ENCODE data around the gene JMJD1C. TPM values are rescaled to one million over a fixed set of nuclear protein-coding genes. Genes with fewer than 3 reads are reported as not detected.
"Not testable (repeated sequence)": the region's sequence is repeated elsewhere in the genome, so short reads cannot be mapped to it uniquely, and the experiment has no call there.

JMJD1C gene
- total RNA-seq, 1 experiment from 2014 or later: 180 TPM

- no peak for TF ChIP-seq AFF4 (CRISPR knock-in tag; IDR thresholded peaks at IDR 0.05; ENCODE audit: borderline replicate concordance)
- TF ChIP-seq MLX (CRISPR knock-in tag; IDR thresholded peaks at IDR 0.05): no peak
- TF ChIP-seq OVOL2 (CRISPR knock-in tag; IDR thresholded peaks at IDR 0.05; ENCODE audit: borderline replicate concordance): no peak
- TF ChIP-seq RORB (CRISPR knock-in tag; IDR thresholded peaks at IDR 0.05): no peak
- TF ChIP-seq GTF2I (CRISPR knock-in tag; conservative IDR thresholded peaks at IDR 0.05): no peak
- no peak for TF ChIP-seq ZNF138 (CRISPR knock-in tag; conservative IDR thresholded peaks at IDR 0.05)
Observed at GRCh38 chr10:63494951-63495350, 29.2 kb upstream of the JMJD1C start (continued).

GRCh38 chr10:63493004-63493403 is 27.2 kb upstream of the JMJD1C start:
- peaks cover 17% of the 10 kb centered on the region for H3K4me1 Mint-ChIP-seq
- CTCF ChIA-PET: no interaction called here
- POLR2A ChIA-PET: no interaction called here
- no peaks in the 10 kb centered on the region for H3K27me3 Mint-ChIP-seq (ENCODE audit: low read depth)
- peaks cover 8% of the 10 kb centered on the region for H3K9me3 Mint-ChIP-seq
- TF ChIP-seq ZNF263 (CRISPR knock-in tag; IDR thresholded peaks at IDR 0.05; ENCODE audit: low read depth) (no peak), FOXJ3 (CRISPR knock-in tag; IDR thresholded peaks at IDR 0.05; ENCODE audit: borderline replicate concordance) (no peak), ZNF121 (CRISPR knock-in tag; IDR thresholded peaks at IDR 0.05) (no peak), TCF7 (CRISPR knock-in tag; IDR thresholded peaks at IDR 0.05; ENCODE audit: low read depth) (no peak), ZNF138 (CRISPR knock-in tag; conservative IDR thresholded peaks at IDR 0.05) (no peak), TP53 (CRISPR knock-in tag; IDR thresholded peaks at IDR 0.05) (no peak), MAX (CRISPR knock-in tag; IDR thresholded peaks at IDR 0.05) (no peak), ZNF232 (CRISPR knock-in tag; IDR thresholded peaks at IDR 0.05) (no peak), ESRRA (CRISPR knock-in tag; IDR thresholded peaks at IDR 0.05; ENCODE audit: borderline replicate concordance) (no peak), AR (CRISPR knock-in tag; IDR thresholded peaks at IDR 0.05) (no peak), ZMAT4 (CRISPR knock-in tag; IDR thresholded peaks at IDR 0.05) (no peak)
- DNase-seq (ENCODE audit: low spot score) (no peak), ATAC-seq (no peak)
- H3K36me3 Mint-ChIP-seq: peaks cover 14% of the 10 kb centered on the region
- peak overlapping the region; percentile 78 for H3K27ac Mint-ChIP-seq
- no peak overlapping the region for H3K4me3 Mint-ChIP-seq

- H3K4me3 Mint-ChIP-seq; ATAC-seq; DNase-seq (ENCODE audit: low spot score); POLR2A ChIA-PET; H3K9me3 Mint-ChIP-seq; H3K27me3 Mint-ChIP-seq (ENCODE audit: low read depth): not testable (repeated sequence)
- Mint-ChIP-seq H3K27ac (peak overlapping the region; percentile 86; the same call in 1 of the 2 replicates), H3K36me3 (peaks cover 14% of the 10 kb centered on the region), H3K4me1 (peaks cover 17% of the 10 kb centered on the region)
- CTCF ChIA-PET: interaction anchor here (1.6 kb wide), 1 partner anchor 228 kb away, joined by 4 read pairs; no protein-coding TSS in a partner anchor
Observed at GRCh38 chr10:63492317-63492690, 26.5 kb upstream of the JMJD1C start.
